Measurements from ENCODE around the gene MYL7. TPM values are rescaled to one million over a fixed set of nuclear protein-coding genes. Genes with fewer than 3 reads are reported as not detected.

The MYL7 gene
- polyA plus RNA-seq, 1 of the 3 experiments (the other 2 are of a cell fraction), result not detected

DNA sequence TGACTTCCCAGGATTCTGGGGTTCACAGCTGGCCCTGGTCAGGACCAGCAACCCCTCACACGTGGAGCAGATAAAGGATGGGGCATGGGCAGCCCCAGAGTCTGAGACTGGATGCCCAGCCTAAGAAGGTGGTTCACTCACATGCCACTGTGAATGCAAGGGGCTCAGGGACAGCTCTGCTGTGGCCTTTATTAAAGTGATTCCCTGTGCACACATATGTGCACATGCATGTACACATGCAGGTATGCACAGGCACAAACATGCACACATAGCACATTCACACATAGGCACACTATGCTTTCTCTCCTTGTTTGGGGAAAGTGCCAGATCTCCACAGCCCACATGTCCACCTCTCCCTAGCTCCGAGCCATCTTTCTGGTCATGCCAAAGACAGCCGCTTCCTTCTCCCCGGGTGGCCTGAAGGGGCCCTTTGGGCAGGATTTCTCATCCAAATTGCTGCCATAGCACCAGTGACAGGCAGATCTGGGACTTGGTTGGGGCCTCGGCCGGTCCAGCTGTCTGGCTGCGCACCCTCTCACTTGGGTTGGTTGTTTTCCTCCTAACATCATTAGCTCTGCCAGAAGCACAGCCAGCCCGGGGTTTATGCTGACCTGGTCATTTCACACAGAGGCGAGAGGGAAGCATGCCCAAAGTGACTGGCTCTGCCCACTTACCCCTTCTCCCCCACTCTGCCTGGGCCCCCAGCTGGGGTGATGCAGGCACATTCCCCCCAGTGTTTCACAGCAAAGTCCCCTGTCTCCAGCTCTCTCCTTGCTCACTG lies 46.7 kb upstream of the MYL7 start:
- ChIA-PET CTCF (interaction anchor here (1.0 to 3.7 kb wide), 4 partner anchors 9 to 115 kb away, joined by 4 to 29 read pairs (median 4); partner anchors contain the start of gene YKT6), POLR2A (no interaction called here)
- TF ChIP-seq TCF12 (IDR thresholded peaks at IDR 0.05) (no peak), FOXM1 (IDR thresholded peaks at IDR 0.05; ENCODE audit: low read depth) (no peak), TEAD4 (IDR thresholded peaks at IDR 0.05; ENCODE audit: borderline replicate concordance, insufficient read depth) (no peak), MAX (IDR thresholded peaks at IDR 0.05; ENCODE audit: low read depth) (no peak), FOSL2 (IDR thresholded peaks at IDR 0.05; ENCODE audit: borderline replicate concordance, low read depth) (no peak)

DNA sequence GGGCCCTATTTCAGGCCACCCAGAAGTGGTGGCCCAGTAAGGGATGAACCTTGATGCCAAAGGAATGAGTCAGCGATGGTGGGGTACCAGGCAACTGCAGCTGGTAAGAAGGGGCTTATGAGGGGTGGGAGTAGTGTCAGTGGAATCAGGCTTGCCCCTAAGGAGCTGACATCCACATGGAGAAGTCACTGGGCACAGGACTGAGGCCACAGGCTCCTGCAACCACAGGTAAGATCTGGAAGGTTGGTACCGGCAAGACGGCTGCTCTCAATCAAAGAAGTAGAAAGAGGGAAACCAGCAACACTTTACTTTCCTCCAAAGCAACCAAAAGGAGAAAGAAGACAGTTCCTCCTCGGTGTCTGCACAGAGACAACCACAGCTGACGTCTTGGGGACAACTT lies 45.6 kb upstream of the MYL7 start:
- H3K79me2 ChIP-seq (ENCODE audit: insufficient read depth), result no peaks in the 10 kb centered on the region
- H2AFZ ChIP-seq (ENCODE audit: low read depth), result no peak overlapping the region
- TF ChIP-seq EP300 (IDR thresholded peaks at IDR 0.05; ENCODE audit: borderline replicate concordance in 1 of 2, low read depth in 1 of 2, low read length in 1 of 2) (no peak), TCF12 (IDR thresholded peaks at IDR 0.05) (no peak), NRF1 (IDR thresholded peaks at IDR 0.05; ENCODE audit: low read depth, low read length) (no peak), TAF1 (IDR thresholded peaks at IDR 0.05; ENCODE audit: borderline replicate concordance, low read depth, low read length) (no peak), JUND (IDR thresholded peaks at IDR 0.05) (no peak), ELF1 (IDR thresholded peaks at IDR 0.05) (no peak), SMC3 (IDR thresholded peaks at IDR 0.05; ENCODE audit: low read depth, low read length) (no peak)
- TF ChIP-seq, protein P1, sequence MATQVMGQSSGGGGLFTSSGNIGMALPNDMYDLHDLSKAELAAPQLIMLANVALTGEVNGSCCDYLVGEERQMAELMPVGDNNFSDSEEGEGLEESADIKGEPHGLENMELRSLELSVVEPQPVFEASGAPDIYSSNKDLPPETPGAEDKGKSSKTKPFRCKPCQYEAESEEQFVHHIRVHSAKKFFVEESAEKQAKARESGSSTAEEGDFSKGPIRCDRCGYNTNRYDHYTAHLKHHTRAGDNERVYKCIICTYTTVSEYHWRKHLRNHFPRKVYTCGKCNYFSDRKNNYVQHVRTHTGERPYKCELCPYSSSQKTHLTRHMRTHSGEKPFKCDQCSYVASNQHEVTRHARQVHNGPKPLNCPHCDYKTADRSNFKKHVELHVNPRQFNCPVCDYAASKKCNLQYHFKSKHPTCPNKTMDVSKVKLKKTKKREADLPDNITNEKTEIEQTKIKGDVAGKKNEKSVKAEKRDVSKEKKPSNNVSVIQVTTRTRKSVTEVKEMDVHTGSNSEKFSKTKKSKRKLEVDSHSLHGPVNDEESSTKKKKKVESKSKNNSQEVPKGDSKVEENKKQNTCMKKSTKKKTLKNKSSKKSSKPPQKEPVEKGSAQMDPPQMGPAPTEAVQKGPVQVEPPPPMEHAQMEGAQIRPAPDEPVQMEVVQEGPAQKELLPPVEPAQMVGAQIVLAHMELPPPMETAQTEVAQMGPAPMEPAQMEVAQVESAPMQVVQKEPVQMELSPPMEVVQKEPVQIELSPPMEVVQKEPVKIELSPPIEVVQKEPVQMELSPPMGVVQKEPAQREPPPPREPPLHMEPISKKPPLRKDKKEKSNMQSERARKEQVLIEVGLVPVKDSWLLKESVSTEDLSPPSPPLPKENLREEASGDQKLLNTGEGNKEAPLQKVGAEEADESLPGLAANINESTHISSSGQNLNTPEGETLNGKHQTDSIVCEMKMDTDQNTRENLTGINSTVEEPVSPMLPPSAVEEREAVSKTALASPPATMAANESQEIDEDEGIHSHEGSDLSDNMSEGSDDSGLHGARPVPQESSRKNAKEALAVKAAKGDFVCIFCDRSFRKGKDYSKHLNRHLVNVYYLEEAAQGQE (IDR thresholded peaks at IDR 0.05; ENCODE audit: low read depth, low read length), result no peak
- 79% methylated on average over 5 of the region's 5 CpGs for WGBS (ENCODE audit: low lambda C conversion rate)
- H3K36me3 ChIP-seq (replicated peaks in 1 of 2; ENCODE audit: control insufficient read depth in 1 of 2, insufficient read depth in 2 of 2, low read length in 1 of 2), result no peaks in the 10 kb centered on the region
- H4K20me1 ChIP-seq (ENCODE audit: insufficient read depth), result no peaks in the 10 kb centered on the region
- peaks cover 0 to 11% of the 10 kb centered on the region in 2 experiments; a peak in 2 of 4 replicates for H3K4me1 ChIP-seq (ENCODE audit: control insufficient read depth in 1 of 2, insufficient read depth in 2 of 2, low read depth in 1 of 2, low read length in 1 of 2)
- H3K9ac ChIP-seq, result no peak overlapping the region
- peaks cover 4% of the 10 kb centered on the region for H3F3A ChIP-seq (replicated peaks; ENCODE audit: insufficient read depth)
- ChIA-PET CTCF (interaction anchor here (1.0 to 3.7 kb wide), 4 partner anchors 10 to 114 kb away, joined by 4 to 29 read pairs (median 4); partner anchors contain the start of gene YKT6), POLR2A (no interaction called here)
- no peaks in the 10 kb centered on the region for H3K27me3 ChIP-seq (ENCODE audit: insufficient read depth)
- H3K9me3 ChIP-seq, result no peaks in the 10 kb centered on the region
- no peak overlapping the region for H3K27ac ChIP-seq (ENCODE audit: low read depth in 2 of 2, low read length in 1 of 2)
- DNase-seq, result no peak
- H3K4me2 ChIP-seq, result no peak overlapping the region
- H3K4me3 ChIP-seq (ENCODE audit: low read depth in 2 of 2, low read length in 1 of 2), result no peak overlapping the region
- no peaks in the 10 kb centered on the region for H3K9me2 ChIP-seq

More for the DNA sequence above, 46.7 kb upstream of the MYL7 start:
- 65% methylated on average over 9 of the region's 9 CpGs for whole genome bisulfite sequencing (ENCODE audit: low lambda C conversion rate)
- no peak overlapping the region for H2AFZ ChIP-seq (ENCODE audit: low read depth)
- peaks cover 0 to 11% of the 10 kb centered on the region in 2 experiments; a peak in 2 of 4 replicates for H3K4me1 ChIP-seq (ENCODE audit: control insufficient read depth in 1 of 2, insufficient read depth in 2 of 2, low read depth in 1 of 2, low read length in 1 of 2)
- no peak overlapping the region for H3K4me3 ChIP-seq (ENCODE audit: low read depth in 2 of 2, low read length in 1 of 2)
- no peak overlapping the region for H3K4me2 ChIP-seq
- no peaks in the 10 kb centered on the region for H3K9me2 ChIP-seq
- no peak overlapping the region for H3K9ac ChIP-seq
- no peak overlapping the region for H3K27ac ChIP-seq (ENCODE audit: low read depth in 2 of 2, low read length in 1 of 2)
- H4K20me1 ChIP-seq (ENCODE audit: insufficient read depth), result no peaks in the 10 kb centered on the region
- no peaks in the 10 kb centered on the region for H3K79me2 ChIP-seq (ENCODE audit: insufficient read depth)
- no peaks in the 10 kb centered on the region for H3K27me3 ChIP-seq (ENCODE audit: insufficient read depth)
- H3K36me3 ChIP-seq (replicated peaks in 1 of 2; ENCODE audit: control insufficient read depth in 1 of 2, insufficient read depth in 2 of 2, low read length in 1 of 2), result no peaks in the 10 kb centered on the region
- no peaks in the 10 kb centered on the region for H3K9me3 ChIP-seq
- H3F3A ChIP-seq (replicated peaks; ENCODE audit: insufficient read depth), result peaks cover 4% of the 10 kb centered on the region
- DNase-seq, result no peak
